Urothelium cell line (cell line): ENCODE results near the gene C1orf167.

ENCODE experiments used
- DNase-seq: peaks from one replicate; pipeline ENCODE4 v3.0.0; 2011; ENCODE audit warnings: low spot score, mixed read lengths
- FAIRE-seq: peaks from 2 replicates; lab custom pipeline; 2011; peaks lifted over from hg19 to GRCh38; lab: Jason Lieb, UNC

C1orf167 gene

GRCh38 chr1:11761988-11762406, at the start of gene C1orf167:
Gene C1orf167, plus strand, starts transcription at chr1:11762193. Its CDS starts 2,208 bp downstream, at chr1:11764401.
- DNase-seq (no peak), FAIRE-seq (no peak)

- FAIRE-seq (no peak), DNase-seq (no peak)
Observed at GRCh38 chr1:11712285-11712684, 49.7 kb upstream of the C1orf167 start.

- no peak for FAIRE-seq
- no peak for DNase-seq
Observed at GRCh38 chr1:11713095-11713494, 48.9 kb upstream of the C1orf167 start.

GRCh38 chr1:11714831-11715575, 47.0 kb upstream of the C1orf167 start:
- DNase-seq (no peak), FAIRE-seq (no peak)

- DNase-seq = peak; percentile 64
Observed at GRCh38 chr1:11719313-11720032, 42.5 kb upstream of the C1orf167 start.

GRCh38 chr1:11720033-11720376, 42.0 kb upstream of the C1orf167 start:
- no peak for FAIRE-seq

More at GRCh38 chr1:11719313-11720032, 42.5 kb upstream of the C1orf167 start:
- FAIRE-seq = peak; percentile 78

GRCh38 chr1:11720525-11720924, 41.5 kb upstream of the C1orf167 start:
- DNase-seq = no peak
- FAIRE-seq = no peak

More at GRCh38 chr1:11720033-11720376, 42.0 kb upstream of the C1orf167 start:
- DNase-seq = no peak

- DNase-seq (no peak), FAIRE-seq (no peak)
Observed at GRCh38 chr1:11721311-11721710, 40.7 kb upstream of the C1orf167 start.

GRCh38 chr1:11722538-11722937, 39.5 kb upstream of the C1orf167 start:
- no peak for FAIRE-seq

GRCh38 chr1:11725616-11726015, 36.4 kb upstream of the C1orf167 start:
- no peak for FAIRE-seq
- no peak for DNase-seq

More at GRCh38 chr1:11722538-11722937, 39.5 kb upstream of the C1orf167 start:
- DNase-seq = no peak

GRCh38 chr1:11727119-11727518, 34.9 kb upstream of the C1orf167 start:
- no peak for FAIRE-seq
- DNase-seq = no peak

- FAIRE-seq = no peak
Observed at GRCh38 chr1:11728126-11728806, 33.7 kb upstream of the C1orf167 start.

GRCh38 chr1:11729155-11729497, 32.9 kb upstream of the C1orf167 start:
- no peak for FAIRE-seq
- DNase-seq = no peak

More at GRCh38 chr1:11728126-11728806, 33.7 kb upstream of the C1orf167 start:
- no peak for DNase-seq

- FAIRE-seq = peak; percentile 55
- DNase-seq = no peak
Observed at GRCh38 chr1:11729498-11730428, 32.2 kb upstream of the C1orf167 start.

- FAIRE-seq (no peak), DNase-seq (no peak)
Observed at GRCh38 chr1:11730429-11730891, 31.5 kb upstream of the C1orf167 start.

GRCh38 chr1:11731691-11732283, 30.2 kb upstream of the C1orf167 start:
- peak; percentile 43 for DNase-seq
- FAIRE-seq = no peak

- FAIRE-seq (no peak), DNase-seq (no peak)
Observed at GRCh38 chr1:11733306-11733705, 28.7 kb upstream of the C1orf167 start.

- FAIRE-seq = no peak
- no peak for DNase-seq
Observed at GRCh38 chr1:11735531-11735853, 26.5 kb upstream of the C1orf167 start.

GRCh38 chr1:11735854-11736745, 25.9 kb upstream of the C1orf167 start, which contains the start of gene AGTRAP:
Gene AGTRAP, plus strand, starts transcription at chr1:11736136. Its CDS starts 73 bp downstream, at chr1:11736209.
- peak; percentile 46 for FAIRE-seq
- peak; percentile 96 for DNase-seq
